Embryonic facial prominence (tissue), 1 donor: ENCODE data around the gene SYMPK.
"Not testable (repeated sequence)": the region's sequence is repeated elsewhere in the genome, so short reads cannot be mapped to it uniquely, and the experiment has no call there.

Experiments used
- DNase-seq: peaks from one replicate; pipeline ENCODE4 v3.0.0-alpha.2; 2016; ENCODE audit errors: extremely low spot score

Gene SYMPK

GRCh38 chr19:45885556-45886426 is 22.8 kb upstream of the SYMPK start, which contains the start of gene IRF2BP1:
Gene IRF2BP1 (minus strand): TSS chr19:45886141. CDS start chr19:45885774, 367 bp downstream.
- DNase-seq: peak; percentile 92

DNA sequence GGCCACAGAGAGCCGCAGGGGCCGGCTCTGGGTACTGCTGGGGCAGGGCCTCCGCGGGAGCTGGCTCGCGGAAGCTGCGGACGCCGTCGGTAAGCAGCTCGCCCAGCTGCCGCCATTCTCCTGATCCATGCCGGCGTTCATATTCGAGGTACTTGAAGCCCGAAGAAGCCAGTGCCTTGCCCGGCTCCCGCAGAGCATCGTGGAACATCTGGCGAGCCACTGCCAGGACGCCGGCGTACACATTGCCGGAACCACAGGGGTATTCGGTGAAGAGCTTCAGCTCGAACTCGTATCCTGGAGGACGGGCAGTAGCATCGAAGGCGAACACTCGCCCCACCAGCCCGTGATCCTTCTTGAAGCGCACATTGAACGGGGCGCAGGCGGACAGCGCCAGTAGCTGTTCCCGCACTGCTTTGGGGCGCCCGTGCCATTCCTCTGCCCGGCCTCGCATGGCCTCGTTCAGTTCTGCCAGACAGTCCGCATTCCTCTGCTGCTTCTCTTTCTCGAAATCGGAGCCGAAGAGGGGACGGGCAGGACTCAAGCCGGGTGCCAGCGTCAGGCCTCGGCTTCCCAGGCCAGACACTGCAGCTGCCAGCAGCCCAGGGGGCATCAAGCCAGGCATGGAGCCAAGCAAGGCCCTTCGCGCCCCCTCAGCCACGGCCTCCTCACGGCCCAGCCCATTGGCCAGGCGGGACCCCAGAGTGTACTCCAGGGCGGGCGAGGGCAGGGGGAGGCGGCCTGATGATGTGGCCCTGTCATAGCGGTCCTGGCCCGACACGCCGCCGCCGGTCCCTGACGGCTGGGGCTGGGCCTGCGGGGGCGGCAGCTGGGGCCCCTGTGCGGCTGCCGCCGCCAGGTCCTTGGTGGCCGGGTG is 22.0 kb upstream of the SYMPK start:
- DNase-seq: no peak

- no peak for DNase-seq
These were observed 21.1 kb upstream of the SYMPK start for GRCh38 chr19:45883881-45884681.

GRCh38 chr19:45883586-45883880 is 20.6 kb upstream of the SYMPK start:
- no peak for DNase-seq

GRCh38 chr19:45882652-45883585 is 20.0 kb upstream of the SYMPK start:
- DNase-seq: no peak

GRCh38 chr19:45881909-45882528 is 19.1 kb upstream of the SYMPK start:
- DNase-seq: no peak

- no peak for DNase-seq
These were observed 18.3 kb upstream of the SYMPK start for GRCh38 chr19:45881082-45881908.

DNA sequence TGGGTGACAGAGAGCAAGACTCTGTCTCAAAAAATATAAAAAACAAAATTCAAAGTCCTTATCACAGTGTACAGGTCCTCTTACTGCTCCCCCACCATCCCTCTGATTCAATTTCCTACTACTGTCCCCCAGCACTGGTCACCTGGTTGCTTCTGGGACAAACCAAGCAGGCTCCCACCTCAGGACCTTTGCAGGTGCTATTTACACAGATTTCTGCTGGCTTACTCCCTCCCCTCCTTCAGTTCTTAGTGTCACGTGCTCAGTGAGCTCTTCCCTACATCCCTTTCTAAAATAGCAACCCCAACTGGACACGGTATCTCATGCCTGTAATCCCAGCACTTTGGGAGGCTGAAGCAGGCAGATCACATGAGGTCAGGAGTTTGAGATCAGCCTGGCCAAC is 17.0 kb upstream of the SYMPK start:
- no peak for DNase-seq

DNA sequence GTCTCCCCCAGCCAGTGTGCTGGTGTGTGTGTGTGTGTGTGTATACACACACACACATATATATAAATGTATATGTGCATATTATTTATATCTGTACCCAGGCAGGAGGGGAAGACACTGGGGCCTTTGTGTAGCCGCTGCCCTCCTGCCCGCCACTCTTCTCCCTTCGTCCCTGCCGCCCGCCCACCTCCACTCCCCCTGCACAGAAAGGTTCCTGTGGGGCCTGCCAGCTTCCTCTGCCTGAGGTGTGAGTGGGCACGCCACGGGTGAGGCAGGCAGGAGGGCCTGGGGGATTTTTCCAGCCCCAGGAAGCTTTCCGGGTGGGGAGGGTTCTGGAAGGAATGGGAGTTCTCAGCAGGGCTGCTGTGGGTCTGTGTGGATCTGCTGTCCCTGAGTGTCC is 16.1 kb upstream of the SYMPK start:
- DNase-seq: no peak

- DNase-seq: no peak
These were observed 15.3 kb upstream of the SYMPK start for GRCh38 chr19:45878043-45878794.

DNA sequence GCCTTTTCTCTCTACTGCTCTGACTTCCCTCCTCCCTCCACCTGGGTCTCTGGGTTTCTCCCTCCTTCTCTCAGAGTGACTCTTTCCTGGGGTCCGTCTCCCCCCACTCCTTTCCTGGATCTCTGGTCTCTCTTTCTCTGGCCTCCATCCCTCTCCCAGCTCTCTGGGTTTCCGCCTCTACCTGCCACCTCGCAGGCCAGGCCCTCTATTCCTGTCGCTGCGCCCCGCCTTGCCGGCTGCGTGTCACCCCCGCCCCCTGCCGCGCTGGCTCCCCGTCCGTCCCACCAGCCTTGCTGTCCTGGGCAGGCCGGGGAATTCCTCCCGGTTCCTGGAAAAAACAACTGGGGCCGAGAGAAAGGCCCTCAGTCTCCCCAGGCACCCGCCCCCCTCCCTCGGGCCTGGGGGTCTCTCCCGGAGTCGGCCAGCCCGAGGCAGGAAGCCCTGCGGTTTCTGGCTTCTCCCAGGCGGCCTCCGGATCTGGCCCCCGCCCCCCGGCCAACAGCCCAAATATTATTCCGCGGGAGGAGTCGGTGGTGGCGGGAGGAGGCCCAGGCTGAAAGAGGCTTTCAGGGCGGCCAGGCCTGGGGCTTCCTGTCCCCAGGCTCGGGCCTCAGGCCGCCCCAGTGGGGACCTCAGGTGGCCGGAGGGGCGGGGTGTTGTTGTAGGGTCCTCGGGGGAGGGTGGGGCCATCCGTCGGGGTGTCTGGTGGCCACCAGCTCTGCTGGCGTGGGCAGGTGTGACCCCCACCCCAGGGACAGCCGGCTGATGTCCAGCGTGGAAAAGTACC is 13.7 kb upstream of the SYMPK start:
- DNase-seq: no peak

DNA sequence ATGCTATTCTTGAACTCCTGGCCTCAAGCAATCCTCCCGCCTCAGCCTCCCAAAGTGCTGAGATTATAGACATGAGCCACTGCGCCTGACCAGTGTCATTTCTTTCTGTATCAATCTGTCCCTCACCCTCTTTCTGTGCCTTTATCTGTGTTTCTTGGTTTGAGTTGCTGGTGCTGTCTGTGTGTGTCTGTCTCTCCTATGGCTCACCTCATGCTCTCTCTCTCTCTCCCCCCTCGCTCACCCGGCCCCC is 13.1 kb upstream of the SYMPK start:
- DNase-seq: no peak

GRCh38 chr19:45874620-45874966 is 11.6 kb upstream of the SYMPK start:
- no peak for DNase-seq

DNA sequence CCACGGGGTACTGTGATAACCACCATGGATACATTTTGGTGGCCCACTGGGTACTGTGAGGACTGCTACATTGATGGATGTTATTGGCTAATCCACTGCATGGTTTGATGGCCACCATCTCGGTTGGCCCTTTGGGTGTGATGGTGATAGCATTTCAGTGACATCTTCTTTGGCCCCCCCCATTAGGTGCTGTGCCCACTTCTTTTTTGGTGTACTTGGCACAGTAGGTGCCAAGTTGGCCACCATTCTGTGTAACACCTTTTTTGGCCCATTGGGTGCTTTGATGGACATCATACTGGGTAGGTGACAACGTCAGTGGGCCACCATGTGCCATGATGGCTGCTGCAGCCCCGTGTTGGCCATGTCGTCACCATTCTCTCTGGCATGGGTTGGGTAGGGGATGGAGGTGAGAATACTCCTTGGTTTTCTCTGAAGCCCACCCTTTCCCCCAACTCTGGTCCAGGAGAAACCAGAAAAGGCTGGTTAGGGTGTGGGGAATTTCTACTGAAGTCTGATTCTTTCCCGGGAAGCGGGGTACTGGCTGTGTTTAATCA is 10.3 kb upstream of the SYMPK start:
- no peak for DNase-seq

GRCh38 chr19:45872095-45872919 is 9.4 kb upstream of the SYMPK start:
- DNase-seq: no peak

GRCh38 chr19:45870798-45871197 is 7.9 kb upstream of the SYMPK start:
- DNase-seq: no peak

DNA sequence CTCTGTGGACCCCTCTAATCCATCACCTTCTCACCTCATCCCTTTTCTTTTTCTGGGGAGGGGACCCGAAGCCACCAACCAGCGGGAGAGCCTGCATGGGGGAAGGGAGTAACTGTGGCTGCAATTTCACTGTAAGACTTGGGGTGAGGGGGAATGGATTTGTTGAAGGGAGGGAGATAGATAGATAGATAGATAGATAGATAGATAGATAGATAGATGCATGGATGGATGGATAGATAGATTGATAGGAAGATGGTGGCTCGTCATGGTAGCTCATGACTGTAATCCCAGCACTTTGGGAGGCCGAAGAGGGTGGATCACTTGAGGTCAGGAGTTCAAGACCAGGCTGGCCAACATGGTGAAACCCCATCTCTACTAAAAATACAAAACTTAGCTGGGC is 4.3 kb upstream of the SYMPK start:
- DNase-seq: not testable (repeated sequence)
